HT-29 (cell line): ENCODE measurements around the gene CUL9. TPM values are rescaled to one million over a fixed set of nuclear protein-coding genes. Genes with fewer than 3 reads are reported as not detected.

Experiments
- DNase-seq: peaks from one replicate; pipeline ENCODE4 v3.0.0-alpha.2; 2015; ENCODE audit warnings: low spot score
- total RNA-seq: library from RNA; depleted of rRNA; stranded (reverse); fragments of >200 nt; shearing (Covaris generic); gene quantifications from 2 replicates; pipeline ENCODE4 v1.2.3, GENCODE V29; 2014

CUL9 gene
- total RNA-seq, 1 experiment from 2014 or later: 17.2 TPM

- DNase-seq: no peak
Measured at GRCh38 chr6:43193929-43194328, 11.9 kb downstream of the CUL9 start.

- no peak for DNase-seq
Measured at GRCh38 chr6:43196337-43196736, 14.3 kb downstream of the CUL9 start.

GRCh38 chr6:43199912-43200311 lies 17.9 kb downstream of the CUL9 start:
- no peak for DNase-seq

- DNase-seq: no peak
Measured at GRCh38 chr6:43200541-43200940, 18.5 kb downstream of the CUL9 start.

- DNase-seq: no peak
Measured at GRCh38 chr6:43202451-43202850, 20.5 kb downstream of the CUL9 start.

GRCh38 chr6:43203029-43203717 lies 21.2 kb downstream of the CUL9 start:
- DNase-seq: no peak

- no peak for DNase-seq
Measured at GRCh38 chr6:43203718-43204095, 21.7 kb downstream of the CUL9 start.

GRCh38 chr6:43204271-43205105 lies 22.5 kb downstream of the CUL9 start:
- no peak for DNase-seq

GRCh38 chr6:43205849-43206248 lies 23.9 kb downstream of the CUL9 start:
- DNase-seq: no peak

- no peak for DNase-seq
Measured at GRCh38 chr6:43207286-43207685, 25.3 kb downstream of the CUL9 start.

- peak; percentile 21 for DNase-seq
Measured at GRCh38 chr6:43211955-43212354, 30.0 kb downstream of the CUL9 start.

- no peak for DNase-seq
Measured at GRCh38 chr6:43213431-43213830, 31.4 kb downstream of the CUL9 start.

GRCh38 chr6:43215066-43215465 lies 33.1 kb downstream of the CUL9 start:
- no peak for DNase-seq

GRCh38 chr6:43216200-43216599 lies 34.2 kb downstream of the CUL9 start:
- DNase-seq: no peak

GRCh38 chr6:43217351-43217750 lies 35.4 kb downstream of the CUL9 start:
- no peak for DNase-seq

- no peak for DNase-seq
Measured at GRCh38 chr6:43219119-43219518, 37.1 kb downstream of the CUL9 start.

- DNase-seq: no peak
Measured at GRCh38 chr6:43219814-43220213, 37.8 kb downstream of the CUL9 start.

- DNase-seq: no peak
Measured at GRCh38 chr6:43220439-43220951, 38.5 kb downstream of the CUL9 start.

- no peak for DNase-seq
Measured at GRCh38 chr6:43221046-43221972, 39.3 kb downstream of the CUL9 start.

GRCh38 chr6:43222418-43223059 lies 40.5 kb downstream of the CUL9 start:
- no peak for DNase-seq

- DNase-seq: no peak
Measured at GRCh38 chr6:43223175-43223574, 41.2 kb downstream of the CUL9 start.
